HL-60/S4 treated with phorbol 12-myristate 13-acetate at 8.2 ng/mL for 4 days and 3 days (cell line): Measurements from ENCODE around the gene NDUFB2.
"Not testable (repeated sequence)": the region's sequence is repeated elsewhere in the genome, so short reads cannot be mapped to it uniquely, and the experiment has no call there.

Experiments
- in situ Hi-C: fragments of 300-500 bp; cut with MboI; formaldehyde crosslinking; loops from 2 replicates; pipeline ENCODE4 v1.15.0; 2022; ENCODE audit warnings: low sequenced_read_pairs

NDUFB2 gene

GRCh38 chr7:140672382-140673062 is 24.0 kb upstream of the NDUFB2 start, which contains the start of gene ADCK2:
Gene ADCK2, plus strand, starts transcription at chr7:140672945. Its CDS starts 386 bp downstream, at chr7:140673331.
- in situ Hi-C loops: no loop called here

GRCh38 chr7:140673063-140673773 is 23.3 kb upstream of the NDUFB2 start:
- in situ Hi-C loops: no loop called here

GRCh38 chr7:140673774-140674155 is 22.7 kb upstream of the NDUFB2 start:
- in situ Hi-C loops: no loop called here

GRCh38 chr7:140674356-140674800 is 22.1 kb upstream of the NDUFB2 start:
- in situ Hi-C loops: no loop called here

- in situ Hi-C loops: no loop called here
These were observed 21.4 kb upstream of the NDUFB2 start for GRCh38 chr7:140674899-140675701.

- in situ Hi-C loops: no loop called here
These were observed 20.8 kb upstream of the NDUFB2 start for GRCh38 chr7:140675726-140676125.

GRCh38 chr7:140676306-140676705 is 20.2 kb upstream of the NDUFB2 start:
- in situ Hi-C loops: no loop called here

GRCh38 chr7:140676956-140677355 is 19.6 kb upstream of the NDUFB2 start:
- in situ Hi-C loops: not testable (repeated sequence)

GRCh38 chr7:140677496-140677895 is 19.0 kb upstream of the NDUFB2 start:
- in situ Hi-C loops: no loop called here

- in situ Hi-C loops: no loop called here
These were observed 18.3 kb upstream of the NDUFB2 start for GRCh38 chr7:140678081-140678815.

- in situ Hi-C loops: no loop called here
These were observed 17.7 kb upstream of the NDUFB2 start for GRCh38 chr7:140678816-140679130.

- in situ Hi-C loops: no loop called here
These were observed 17.3 kb upstream of the NDUFB2 start for GRCh38 chr7:140679186-140679585.

GRCh38 chr7:140680886-140681285 is 15.6 kb upstream of the NDUFB2 start:
- in situ Hi-C loops: no loop called here

GRCh38 chr7:140681766-140682165 is 14.7 kb upstream of the NDUFB2 start:
- in situ Hi-C loops: no loop called here

- in situ Hi-C loops: no loop called here
These were observed 12.9 kb upstream of the NDUFB2 start for GRCh38 chr7:140683657-140684056.

- in situ Hi-C loops: no loop called here
These were observed 12.2 kb upstream of the NDUFB2 start for GRCh38 chr7:140684066-140684950.

GRCh38 chr7:140685407-140686087 is 11.0 kb upstream of the NDUFB2 start:
- in situ Hi-C loops: no loop called here

GRCh38 chr7:140686921-140687320 is 9.6 kb upstream of the NDUFB2 start:
- in situ Hi-C loops: no loop called here

GRCh38 chr7:140688341-140688740 is 8.2 kb upstream of the NDUFB2 start:
- in situ Hi-C loops: no loop called here
